NCI-H1417 (cell line): ENCODE measurements around the gene PFDN4.
"Not testable (repeated sequence)": the region's sequence is repeated elsewhere in the genome, so short reads cannot be mapped to it uniquely, and the experiment has no call there.

Source experiments
- DNase-seq, 3 experiments: peaks; one replicate each; lab custom pipeline; 2025; lab: John Stamatoyannopoulos, UW

The PFDN4 gene

DNA sequence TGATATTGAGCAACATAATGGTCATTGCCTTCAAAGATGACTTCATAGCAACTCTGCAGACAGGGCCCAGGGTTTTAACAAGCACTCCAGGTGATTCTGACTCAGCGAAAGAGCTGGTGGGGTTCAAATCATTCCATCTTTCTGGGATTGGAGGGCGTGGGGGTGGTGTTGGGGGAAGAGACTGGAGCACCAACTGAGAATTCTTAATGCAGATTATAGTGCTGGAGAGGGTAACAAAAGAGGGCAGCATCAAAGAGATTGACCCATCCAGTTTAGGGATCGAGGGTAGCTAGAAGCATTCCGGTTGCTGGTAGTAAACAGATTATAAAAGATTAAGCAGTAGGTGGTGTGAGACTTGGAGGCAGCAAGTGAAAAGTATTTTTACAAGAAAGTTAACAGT, 15.9 kb downstream of the PFDN4 start:
- DNase-seq = no peak

DNA sequence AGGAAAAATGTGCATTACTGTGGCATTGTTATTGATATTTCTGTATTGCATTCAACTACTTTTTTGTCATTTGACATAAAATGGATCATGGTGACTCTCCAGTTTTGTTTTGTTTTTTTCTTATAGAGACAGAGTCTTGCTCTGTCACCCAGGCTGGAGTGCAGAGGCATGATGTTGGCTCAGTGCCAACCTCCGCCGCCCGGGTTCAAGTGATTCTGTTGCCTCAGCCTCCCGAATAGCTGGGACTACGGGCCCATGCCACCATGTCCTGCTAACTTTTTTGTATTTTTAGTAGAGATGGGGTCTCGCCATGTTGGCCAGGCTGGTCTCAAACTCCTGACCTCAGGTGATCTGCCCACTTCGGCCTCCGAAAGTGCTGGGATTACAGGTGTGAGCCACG, 16.8 kb downstream of the PFDN4 start:
- DNase-seq = not testable (repeated sequence)

GRCh38 chr20:54227241-54227640, 19.4 kb downstream of the PFDN4 start:
- no peak for DNase-seq

GRCh38 chr20:54227751-54228150, 19.9 kb downstream of the PFDN4 start:
- DNase-seq = no peak

GRCh38 chr20:54228841-54229240, 21.0 kb downstream of the PFDN4 start:
- DNase-seq = no peak

- no peak for DNase-seq
Measured at GRCh38 chr20:54229566-54230160, 21.8 kb downstream of the PFDN4 start.

- no peak for DNase-seq
Measured at GRCh38 chr20:54231036-54231435, 23.1 kb downstream of the PFDN4 start.

- no peak for DNase-seq
Measured at GRCh38 chr20:54234991-54235390, 27.1 kb downstream of the PFDN4 start.

- DNase-seq = no peak
Measured at GRCh38 chr20:54237116-54237943, 29.4 kb downstream of the PFDN4 start.

- no peak for DNase-seq
Measured at GRCh38 chr20:54244113-54244512, 36.2 kb downstream of the PFDN4 start.

- DNase-seq = not testable (repeated sequence)
Measured at GRCh38 chr20:54248705-54249104, 40.8 kb downstream of the PFDN4 start.

GRCh38 chr20:54250691-54251090, 42.8 kb downstream of the PFDN4 start:
- no peak for DNase-seq

- no peak for DNase-seq
Measured at GRCh38 chr20:54251096-54251495, 43.2 kb downstream of the PFDN4 start.

- no peak for DNase-seq
Measured at GRCh38 chr20:54254596-54254995, 46.7 kb downstream of the PFDN4 start.

GRCh38 chr20:54255157-54255556, 47.3 kb downstream of the PFDN4 start:
- no peak for DNase-seq

DNA sequence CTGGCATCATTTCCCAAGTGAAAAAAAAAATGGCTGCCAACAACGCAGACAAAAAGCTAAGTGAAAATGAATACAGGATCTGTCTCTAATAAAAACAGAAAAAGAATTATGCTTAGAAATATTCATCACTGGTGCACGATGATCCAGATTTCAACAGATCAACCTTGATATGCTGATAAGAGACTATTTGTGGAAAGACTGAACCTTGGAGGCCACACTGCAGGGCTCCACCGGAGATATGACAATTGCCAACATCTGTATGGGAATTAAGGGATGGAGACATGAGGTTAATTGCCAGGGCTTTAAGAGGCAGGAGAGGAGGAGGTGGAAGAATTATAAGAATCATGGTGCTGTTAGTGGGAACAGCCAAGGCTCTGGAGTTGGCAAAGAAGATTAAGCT, 48.3 kb downstream of the PFDN4 start:
- no peak for DNase-seq

DNA sequence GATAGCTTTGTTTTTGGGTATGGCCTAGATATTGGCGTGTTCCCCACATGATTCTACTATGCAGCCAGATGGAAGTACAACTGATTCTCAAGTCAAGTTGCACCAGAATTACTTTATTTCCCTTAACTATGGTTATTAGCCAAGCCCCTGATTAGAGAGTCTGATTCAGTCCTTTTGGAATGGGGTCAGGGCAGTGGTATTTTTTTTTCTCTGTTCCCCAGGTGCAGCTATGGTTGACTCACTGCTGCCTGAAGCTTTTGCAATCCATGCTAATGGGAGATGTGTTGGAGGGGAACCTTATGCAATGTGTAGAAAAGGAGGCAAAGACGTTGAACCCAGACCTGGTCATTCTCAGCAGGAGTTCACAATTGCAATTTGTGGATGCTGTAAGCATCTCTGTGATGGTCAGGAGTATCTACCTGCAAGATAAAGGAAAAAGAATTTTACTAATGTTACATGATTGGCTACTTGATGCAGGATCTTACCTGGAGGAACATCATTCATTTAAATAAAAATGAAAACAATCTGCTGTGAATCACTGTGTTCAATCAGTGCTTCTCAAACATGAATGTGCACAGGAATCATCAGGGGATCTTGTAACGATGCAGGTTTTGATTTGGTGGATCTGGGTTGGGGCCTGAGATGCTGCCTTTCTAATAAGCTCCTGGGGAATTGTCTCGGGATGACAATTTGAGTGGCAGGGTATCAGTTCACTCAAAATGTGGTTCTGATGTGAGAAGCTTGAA, 49.4 kb downstream of the PFDN4 start:
- DNase-seq = no peak

DNA sequence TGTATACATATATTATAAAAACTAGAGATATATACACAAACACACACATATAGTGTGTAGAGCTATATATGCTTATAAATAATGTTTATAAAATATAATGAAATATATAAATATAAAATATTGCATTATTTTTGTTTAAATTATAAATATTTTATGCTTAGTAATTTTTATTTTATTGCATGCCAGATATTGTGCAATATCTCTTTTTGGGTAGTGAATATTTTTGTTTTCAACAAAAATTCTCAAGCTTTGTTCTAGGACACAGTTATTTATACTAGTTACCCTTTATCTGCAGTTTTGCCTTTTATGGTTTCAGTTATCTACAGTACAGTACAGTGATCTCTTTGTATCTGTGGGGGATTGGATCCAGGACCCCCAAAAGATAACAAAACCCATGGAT, 52.2 kb downstream of the PFDN4 start:
- no peak for DNase-seq

GRCh38 chr20:54262671-54263070, 54.8 kb downstream of the PFDN4 start:
- DNase-seq = no peak

GRCh38 chr20:54263116-54263690, 55.3 kb downstream of the PFDN4 start:
- no peak for DNase-seq

DNA sequence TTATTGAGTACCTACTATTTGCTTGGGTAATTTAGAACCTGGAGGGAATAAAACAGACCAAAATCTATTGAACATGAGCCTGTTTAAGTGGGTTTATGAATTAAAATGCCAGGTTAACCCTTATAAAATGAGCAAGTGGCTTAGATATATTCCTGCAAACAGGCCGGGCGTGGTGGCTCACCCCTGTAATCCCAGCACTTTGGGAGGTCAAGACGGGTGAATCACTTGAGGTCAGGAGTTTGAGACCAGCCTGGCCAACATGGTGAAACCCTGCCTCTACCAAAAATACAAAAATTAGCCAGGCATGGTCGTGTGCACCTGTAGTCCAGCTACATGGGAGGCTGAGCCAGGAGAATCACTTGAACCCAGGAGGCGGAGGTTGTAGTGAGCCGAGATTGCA, 57.9 kb downstream of the PFDN4 start:
- DNase-seq = not testable (repeated sequence)

- no peak for DNase-seq
Measured at GRCh38 chr20:54266844-54267243, 59.0 kb downstream of the PFDN4 start.
